ENCODE data around the gene TAB2. TPM values are rescaled to one million over a fixed set of nuclear protein-coding genes. Genes with fewer than 3 reads are reported as not detected.

The TAB2 gene
- total RNA-seq, 1 experiment from 2014 or later, result 45.8 TPM

DNA sequence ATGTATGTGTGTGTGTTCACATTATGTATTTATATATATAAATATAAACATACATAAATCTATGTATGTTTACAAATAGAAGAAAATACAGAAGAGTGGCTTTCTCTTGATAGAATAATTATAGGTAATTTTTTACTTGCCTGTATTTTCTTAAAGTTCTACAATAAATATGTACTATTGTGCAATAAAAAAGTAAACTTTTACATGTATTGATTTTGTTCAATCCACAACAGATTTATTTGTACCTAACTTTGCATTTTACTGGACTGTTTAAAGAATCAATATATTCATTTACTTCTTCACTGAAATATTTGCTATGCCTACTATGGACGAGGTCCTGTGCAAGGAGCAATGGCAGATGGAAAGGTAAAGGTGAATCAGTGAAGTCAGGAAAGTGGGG lies 14.0 kb upstream of the TAB2 start:
- H3K79me2 ChIP-seq (ENCODE audit: low read depth), result no peaks in the 10 kb centered on the region
- ChIA-PET CTCF (no interaction called here), POLR2A (ENCODE audit: unreplicated experiment) (no interaction called here)
- H3F3A ChIP-seq (ENCODE audit: insufficient read depth, low read depth), result no peaks in the 10 kb centered on the region
- H3K36me3 ChIP-seq (ENCODE audit: low read depth), result no peaks in the 10 kb centered on the region
- H2AFZ ChIP-seq, result no peak overlapping the region
- BruUV-seq (replicated peaks), result no TSS peak
- 0 out of 2 replicates have a peak, but pooled peaks cover 2% of the 10 kb centered on the region for H3K9me2 ChIP-seq (ENCODE audit: insufficient read depth)
- no peaks in the 10 kb centered on the region for H4K20me1 ChIP-seq (ENCODE audit: insufficient read depth)
- no peaks in the 10 kb centered on the region for H3K9me3 ChIP-seq (ENCODE audit: insufficient read depth, low read depth)
- TF ChIP-seq EZH2 (IDR thresholded peaks at IDR 0.05; ENCODE audit: low read depth), result no peak
- TF ChIP-seq, protein P1, sequence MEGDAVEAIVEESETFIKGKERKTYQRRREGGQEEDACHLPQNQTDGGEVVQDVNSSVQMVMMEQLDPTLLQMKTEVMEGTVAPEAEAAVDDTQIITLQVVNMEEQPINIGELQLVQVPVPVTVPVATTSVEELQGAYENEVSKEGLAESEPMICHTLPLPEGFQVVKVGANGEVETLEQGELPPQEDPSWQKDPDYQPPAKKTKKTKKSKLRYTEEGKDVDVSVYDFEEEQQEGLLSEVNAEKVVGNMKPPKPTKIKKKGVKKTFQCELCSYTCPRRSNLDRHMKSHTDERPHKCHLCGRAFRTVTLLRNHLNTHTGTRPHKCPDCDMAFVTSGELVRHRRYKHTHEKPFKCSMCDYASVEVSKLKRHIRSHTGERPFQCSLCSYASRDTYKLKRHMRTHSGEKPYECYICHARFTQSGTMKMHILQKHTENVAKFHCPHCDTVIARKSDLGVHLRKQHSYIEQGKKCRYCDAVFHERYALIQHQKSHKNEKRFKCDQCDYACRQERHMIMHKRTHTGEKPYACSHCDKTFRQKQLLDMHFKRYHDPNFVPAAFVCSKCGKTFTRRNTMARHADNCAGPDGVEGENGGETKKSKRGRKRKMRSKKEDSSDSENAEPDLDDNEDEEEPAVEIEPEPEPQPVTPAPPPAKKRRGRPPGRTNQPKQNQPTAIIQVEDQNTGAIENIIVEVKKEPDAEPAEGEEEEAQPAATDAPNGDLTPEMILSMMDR (conservative IDR thresholded peaks at IDR 0.05), result no peak
- DNase-seq, result no peak
- H3K4me1 ChIP-seq (replicated peaks; ENCODE audit: insufficient read depth), result peaks cover 8% of the 10 kb centered on the region
- no peak overlapping the region for H3K4me2 ChIP-seq
- intact Hi-C loops (cut with micrococcal nuclease; ENCODE audit: unreplicated experiment), result no loop called here
- H3K27ac ChIP-seq, result no peak overlapping the region
- no peak overlapping the region for H3K4me3 ChIP-seq
- no peaks in the 10 kb centered on the region for H3K27me3 ChIP-seq (ENCODE audit: insufficient read depth, low read depth)

DNA sequence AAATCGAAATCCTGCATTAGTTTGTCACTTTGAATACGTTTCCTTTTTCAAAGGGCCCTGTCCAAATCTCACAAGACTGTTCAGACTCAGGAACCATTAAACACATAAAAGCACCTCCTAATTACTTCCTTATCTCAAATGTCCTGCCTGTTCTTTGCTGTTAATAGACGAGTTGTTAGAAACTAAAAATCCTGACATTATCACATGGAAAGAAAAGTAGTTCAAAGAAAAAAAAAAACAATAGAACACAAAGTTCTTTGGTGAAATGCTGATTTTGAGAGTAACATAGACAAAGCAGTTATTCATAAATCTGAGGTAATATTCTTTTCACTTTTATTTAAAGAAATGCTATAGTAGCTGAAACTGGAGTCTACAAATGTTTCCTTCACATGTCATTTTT lies 12.1 kb upstream of the TAB2 start:
- Histone ChIP-seq H3F3A (ENCODE audit: insufficient read depth, low read depth) (no peaks in the 10 kb centered on the region), H3K9me2 (ENCODE audit: insufficient read depth) (0 out of 2 replicates have a peak, but pooled peaks cover 2% of the 10 kb centered on the region), H3K27ac (no peak overlapping the region), H3K36me3 (ENCODE audit: low read depth) (no peaks in the 10 kb centered on the region), H3K4me1 (replicated peaks; ENCODE audit: insufficient read depth) (peaks cover 8% of the 10 kb centered on the region), H3K4me2 (no peak overlapping the region), H3K27me3 (ENCODE audit: insufficient read depth, low read depth) (no peaks in the 10 kb centered on the region), H4K20me1 (ENCODE audit: insufficient read depth) (no peaks in the 10 kb centered on the region), H3K79me2 (ENCODE audit: low read depth) (no peaks in the 10 kb centered on the region), H3K9me3 (ENCODE audit: insufficient read depth, low read depth) (no peaks in the 10 kb centered on the region), H2AFZ (no peak overlapping the region), H3K4me3 (no peak overlapping the region)
- no peak for DNase-seq
- BruUV-seq (replicated peaks), result no TSS peak
- intact Hi-C loops (cut with micrococcal nuclease; ENCODE audit: unreplicated experiment), result no loop called here
- POLR2A ChIA-PET (ENCODE audit: unreplicated experiment), result no interaction called here
- CTCF ChIA-PET, result no interaction called here
- TF ChIP-seq, protein P1 (conservative IDR thresholded peaks at IDR 0.05), result no peak
- TF ChIP-seq EZH2 (IDR thresholded peaks at IDR 0.05; ENCODE audit: low read depth), result no peak

DNA sequence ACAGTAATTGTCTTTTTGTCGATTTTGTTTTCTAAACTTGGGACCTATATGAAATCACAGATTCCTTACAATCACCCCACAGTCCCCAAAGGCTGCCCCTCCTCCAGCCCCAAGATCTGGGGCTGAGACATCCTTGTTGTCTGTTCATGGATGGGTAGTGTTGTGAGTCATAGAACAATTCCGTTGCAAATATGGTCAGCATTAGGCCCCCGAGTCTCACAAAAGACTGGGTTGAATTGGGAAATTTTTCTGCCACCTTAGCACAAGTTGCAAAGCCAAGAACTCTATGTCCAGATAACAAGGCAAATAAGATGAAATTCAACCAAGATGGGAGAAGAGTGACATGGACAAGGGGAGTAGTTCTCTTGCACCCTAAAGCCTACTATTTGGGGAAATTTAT lies 10.5 kb upstream of the TAB2 start:
- no TSS peak for BruUV-seq (replicated peaks)
- Histone ChIP-seq H3K4me1 (replicated peaks; ENCODE audit: insufficient read depth) (peaks cover 8% of the 10 kb centered on the region), H3K79me2 (ENCODE audit: low read depth) (no peaks in the 10 kb centered on the region), H3K27me3 (ENCODE audit: insufficient read depth, low read depth) (no peaks in the 10 kb centered on the region), H2AFZ (no peak overlapping the region), H3K4me3 (no peak overlapping the region), H3K36me3 (ENCODE audit: low read depth) (no peaks in the 10 kb centered on the region), H3F3A (ENCODE audit: insufficient read depth, low read depth) (no peaks in the 10 kb centered on the region), H3K9me3 (ENCODE audit: insufficient read depth, low read depth) (no peaks in the 10 kb centered on the region), H3K27ac (no peak overlapping the region), H3K9me2 (ENCODE audit: insufficient read depth) (0 out of 2 replicates have a peak, but pooled peaks cover 2% of the 10 kb centered on the region), H3K4me2 (no peak overlapping the region), H4K20me1 (ENCODE audit: insufficient read depth) (no peaks in the 10 kb centered on the region)
- no peak for DNase-seq
- POLR2A ChIA-PET (ENCODE audit: unreplicated experiment), result no interaction called here
- CTCF ChIA-PET, result no interaction called here
- intact Hi-C loops (cut with micrococcal nuclease; ENCODE audit: unreplicated experiment), result no loop called here
- TF ChIP-seq, protein P1 (conservative IDR thresholded peaks at IDR 0.05), result no peak
- no peak for TF ChIP-seq EZH2 (IDR thresholded peaks at IDR 0.05; ENCODE audit: low read depth)

Data from PC-9 (cell line).